Measurements from ENCODE around the gene CRACR2A. TPM values are rescaled to one million over a fixed set of nuclear protein-coding genes. Genes with fewer than 3 reads are reported as not detected.

The CRACR2A gene
- total and polyA plus RNA-seq, 2 of the 4 experiments (the other 2 are of a cell fraction), result 0.54 to 0.60 TPM

GRCh38 chr12:3611860-3612703 is 140.8 kb downstream of the CRACR2A start:
- no peak overlapping the region for H2AK5ac ChIP-seq (ENCODE audit: low read depth, low read length)
- H3K14ac ChIP-seq (replicated peaks; ENCODE audit: low read depth, low read length), result no peak overlapping the region
- H3K18ac ChIP-seq (ENCODE audit: low read depth, low read length), result no peak overlapping the region
- H3K79me1 ChIP-seq (ENCODE audit: low read depth in 1 of 2, low read length in 2 of 2), result no peaks in the 10 kb centered on the region
- no peak overlapping the region for H3K4ac ChIP-seq (ENCODE audit: low read depth, low read length)
- no TSS peak for BruUV-seq (replicated peaks)
- no peak overlapping the region for H4K8ac ChIP-seq (ENCODE audit: low read depth in 2 of 2, low read length in 2 of 2)
- no peaks in the 10 kb centered on the region for H4K20me1 ChIP-seq (ENCODE audit: insufficient read depth, low read length)
- no peak overlapping the region for H3K56ac ChIP-seq (ENCODE audit: extremely low read depth, insufficient read depth, low read length)
- no peak overlapping the region for H3K4me3 ChIP-seq (ENCODE audit: insufficient read depth, low read depth, low read length)
- H3K27ac ChIP-seq (ENCODE audit: insufficient read depth, low read length), result no peak overlapping the region
- H4K5ac ChIP-seq (ENCODE audit: low read depth, low read length), result no peak overlapping the region
- 23% methylated on average over 3 of the region's 8 CpGs; no CpG with 5 or more reads in 1 of the 2 experiments for WGBS, 2 experiments (ENCODE audit: extremely low coverage in 2 of 2, insufficient read length in 1 of 2)
- ChIA-PET CTCF (no interaction called here), POLR2A (ENCODE audit: unreplicated experiment) (no interaction called here)
- H3K23ac ChIP-seq (ENCODE audit: low read depth, low read length), result no peak overlapping the region
- dilution Hi-C loops (cut with HindIII; ENCODE audit: low sequenced_read_pairs, unreplicated experiment) (no loop called here), intact Hi-C loops (cut with micrococcal nuclease) (no loop called here), in situ Hi-C loops (cut with MboI; ENCODE audit: low sequenced_read_pairs) (no loop called here)
- no peak overlapping the region for H2BK120ac ChIP-seq (ENCODE audit: low read depth, low read length)
- no peak overlapping the region for H3K9ac ChIP-seq (ENCODE audit: low read depth, low read length)
- H3K4me1 ChIP-seq (ENCODE audit: control insufficient read depth, insufficient read depth, low read length), result no peaks in the 10 kb centered on the region
- ATAC-seq (ENCODE audit: low read depth), result no peak
- H3K9me3 ChIP-seq (ENCODE audit: control insufficient read depth, insufficient read depth, low read length), result no peaks in the 10 kb centered on the region
- H2AFZ ChIP-seq (replicated peaks; ENCODE audit: low read length, poor library complexity), result no peak overlapping the region
- no peak for TF ChIP-seq NFE2L2 (IDR thresholded peaks at IDR 0.05; ENCODE audit: low read depth, low read length)
- TF ChIP-seq RFX5 (IDR thresholded peaks at IDR 0.05; ENCODE audit: low read depth, low read length), result no peak
- no peak for TF ChIP-seq CHD1 (IDR thresholded peaks at IDR 0.05; ENCODE audit: low read depth, low read length)
- TF ChIP-seq USF2 (IDR thresholded peaks at IDR 0.05; ENCODE audit: low read depth, low read length), result no peak
- no peak for TF ChIP-seq RCOR1 (IDR thresholded peaks at IDR 0.05; ENCODE audit: insufficient replicate concordance, low read length)
- TF ChIP-seq MXI1 (IDR thresholded peaks at IDR 0.05; ENCODE audit: borderline replicate concordance, low read depth, low read length), result no peak
- no peak for TF ChIP-seq RAD21 (IDR thresholded peaks at IDR 0.05; ENCODE audit: low read length)
- no peak for TF ChIP-seq SMC3 (IDR thresholded peaks at IDR 0.05; ENCODE audit: low read depth, low read length)
- no peak for TF ChIP-seq CEBPB (IDR thresholded peaks at IDR 0.05; ENCODE audit: low read depth, low read length)
- no peak for TF ChIP-seq POLR2A (IDR thresholded peaks at IDR 0.05; ENCODE audit: low read depth, low read length)
- TF ChIP-seq MAFK (IDR thresholded peaks at IDR 0.05; ENCODE audit: low read depth, low read length), result no peak
- no peak for TF ChIP-seq CTCF (conservative IDR thresholded peaks at IDR 0.05; ENCODE audit: low read depth, low read length)
- TF ChIP-seq BHLHE40 (IDR thresholded peaks at IDR 0.05; ENCODE audit: low read depth, low read length), result no peak
- TF ChIP-seq MAZ (IDR thresholded peaks at IDR 0.05; ENCODE audit: borderline replicate concordance, low read depth, low read length), result no peak
- TF ChIP-seq FOS (IDR thresholded peaks at IDR 0.05; ENCODE audit: low read depth, low read length), result no peak
- no peak for TF ChIP-seq ELK1 (IDR thresholded peaks at IDR 0.05; ENCODE audit: borderline replicate concordance, low read depth, low read length)
- no peak overlapping the region for H3K4me2 ChIP-seq (ENCODE audit: low read depth, low read length)
- H2BK20ac ChIP-seq (ENCODE audit: low read depth, low read length), result no peak overlapping the region
- no peak overlapping the region for H2AK9ac ChIP-seq (replicated peaks; ENCODE audit: low read depth, low read length, poor library complexity)
- H3K9me1 ChIP-seq (ENCODE audit: insufficient read depth, low read length), result no peaks in the 10 kb centered on the region
- no peak overlapping the region for H2BK5ac ChIP-seq (ENCODE audit: low read depth, low read length, poor library complexity, severe bottlenecking)
- H3K27me3 ChIP-seq (ENCODE audit: control insufficient read depth, insufficient read depth, low read length), result peaks cover 15% of the 10 kb centered on the region
- DNase-seq, result no peak
- no peaks in the 10 kb centered on the region for H3K36me3 ChIP-seq (ENCODE audit: control insufficient read depth, insufficient read depth, low read length)
- H4K91ac ChIP-seq (ENCODE audit: insufficient read depth, low read depth, low read length), result no peak overlapping the region
- H2BK15ac ChIP-seq (ENCODE audit: low read depth, low read length), result no peak overlapping the region

All from IMR-90 (cell line).